Stimulated activated CD8-positive, alpha-beta memory T cell treated with anti-CD3 and anti-CD28 coated beads, Interleukin-2, amount 100 ng/mL, for 48 hours (primary cell): ENCODE data around the gene SMOC1.
"Not testable (repeated sequence)": the region's sequence is repeated elsewhere in the genome, so short reads cannot be mapped to it uniquely, and the experiment has no call there.

ENCODE experiments used
- DNase-seq, 2 donors: peaks; one replicate each; pipeline ENCODE4 v3.0.0-alpha.2; 2020; ENCODE audit warnings: low read depth in 2 of 2

SMOC1 gene

GRCh38 chr14:69901113-69901951 lies 22.1 kb downstream of the SMOC1 start:
- DNase-seq: no peak

GRCh38 chr14:69903046-69903445 lies 23.8 kb downstream of the SMOC1 start:
- DNase-seq: not testable (repeated sequence)

- no peak for DNase-seq
Observed at GRCh38 chr14:69904246-69904645, 25.0 kb downstream of the SMOC1 start.

- no peak for DNase-seq
Observed at GRCh38 chr14:69906201-69906600, 27.0 kb downstream of the SMOC1 start.

- no peak for DNase-seq
Observed at GRCh38 chr14:69909826-69910550, 30.8 kb downstream of the SMOC1 start.

GRCh38 chr14:69910871-69911270 lies 31.7 kb downstream of the SMOC1 start:
- no peak for DNase-seq

GRCh38 chr14:69913686-69914085 lies 34.5 kb downstream of the SMOC1 start:
- DNase-seq: no peak

GRCh38 chr14:69916396-69916795 lies 37.2 kb downstream of the SMOC1 start:
- DNase-seq: no peak

GRCh38 chr14:69917287-69917686 lies 38.1 kb downstream of the SMOC1 start:
- DNase-seq: no peak

- DNase-seq: no peak
Observed at GRCh38 chr14:69919815-69920214, 40.6 kb downstream of the SMOC1 start.

GRCh38 chr14:69921052-69921451 lies 41.8 kb downstream of the SMOC1 start:
- DNase-seq: no peak

GRCh38 chr14:69922198-69922597 lies 43.0 kb downstream of the SMOC1 start:
- DNase-seq: no peak

GRCh38 chr14:69924201-69924600 lies 45.0 kb downstream of the SMOC1 start:
- no peak for DNase-seq

GRCh38 chr14:69928111-69928523 lies 48.9 kb downstream of the SMOC1 start:
- DNase-seq: no peak

- no peak for DNase-seq
Observed at GRCh38 chr14:69930780-69931379, 51.7 kb downstream of the SMOC1 start.

- no peak for DNase-seq
Observed at GRCh38 chr14:69931960-69932359, 52.7 kb downstream of the SMOC1 start.

GRCh38 chr14:69932391-69932790 lies 53.2 kb downstream of the SMOC1 start:
- no peak for DNase-seq

GRCh38 chr14:69933623-69934275 lies 54.5 kb downstream of the SMOC1 start:
- DNase-seq: no peak

- DNase-seq: no peak
Observed at GRCh38 chr14:69937367-69938081, 58.3 kb downstream of the SMOC1 start.

GRCh38 chr14:69938751-69939150 lies 59.5 kb downstream of the SMOC1 start:
- DNase-seq: no peak
